K562 (cell line): Measurements from ENCODE around the gene GRK1. TPM values are rescaled to one million over a fixed set of nuclear protein-coding genes. Genes with fewer than 3 reads are reported as not detected.

Experiments
- ATAC-seq: fragments of 200-7000 bp; cut with Tn5 transposase; 3 replicates; pipeline ENCODE4 v1.9.1; 2020; ENCODE audit warnings: moderate library complexity
- BruUV-seq: library from RNA; stranded (reverse); fragments of 400-500 nt; replicated peaks from 2 replicates; lab custom pipeline; 2021; lab: Mats Ljungman, UMichigan
- CTCF ChIA-PET: fragments of 300-600 bp; formaldehyde crosslinking; extraction: SDS; loops from one replicate; lab custom pipeline; 2021; ENCODE audit warnings: low intra/inter-chr PET ratio; lab: Yijun Ruan, JAX
- POLR2A ChIA-PET: fragments of 300-600, 350-650 bp; sonication (Branson Sonifier 250); formaldehyde crosslinking; extraction: SDS; loops from one replicate; lab custom pipeline; 2021; ENCODE audit warnings: antibody characterized with exemption, inconsistent platforms; lab: Yijun Ruan, JAX
- DNase-seq, 4 experiments: peaks; one replicate each; pipeline versions ENCODE4 v3.0.0 to v3.0.0-alpha.2; 2011 to 2018; ENCODE audit warnings: low spot score in 3 of 4, mixed read lengths in 3 of 4; ENCODE audit errors: extremely low read depth in 1 of 4
- FAIRE-seq: peaks from 2 replicates; lab custom pipeline; 2011; peaks lifted over from hg19 to GRCh38; lab: Jason Lieb, UNC
- H2AFZ ChIP-seq: 2 replicates; pipeline ENCODE4 v1.6.0; 2011; ENCODE audit warnings: low read depth, low read length, control low read depth, inconsistent platforms
- H3K27ac ChIP-seq: fragments of 200-600 bp; 3 replicates; pipeline ENCODE4 v1.8.0; 2011; ENCODE audit warnings: low read depth, mild to moderate bottlenecking, control low read depth, inconsistent platforms, low read length, moderate library complexity, mixed read lengths; ENCODE audit errors: extremely low read depth
- H3K27me3 ChIP-seq, 2 experiments: fragments of 300-600 bp in 1 of 2; 2 replicates in 1 of 2; 3 replicates in 1 of 2; pipeline versions ENCODE4 v1.6.0 to v1.8.0; 2011; ENCODE audit warnings: inconsistent platforms in 2 of 2, low read length in 2 of 2, mild to moderate bottlenecking in 1 of 2, mixed read lengths in 1 of 2, moderate library complexity in 1 of 2; ENCODE audit not compliant: control insufficient read depth in 2 of 2, insufficient read depth in 2 of 2
- H3K36me3 ChIP-seq: fragments of 300-600 bp; 3 replicates; pipeline ENCODE4 v1.8.0; 2011; ENCODE audit warnings: mild to moderate bottlenecking, low read length, inconsistent platforms; ENCODE audit not compliant: control insufficient read depth, insufficient read depth
- H3K4me1 ChIP-seq, 2 experiments: fragments of 200-600 bp in 1 of 2; replicated peaks in 1 of 2; 2 replicates in 1 of 2; 3 replicates in 1 of 2; pipeline versions ENCODE4 v1.5.1 to v1.8.0; 2011; ENCODE audit warnings: inconsistent platforms in 2 of 2, low read length in 2 of 2, mild to moderate bottlenecking in 1 of 2, mixed read lengths in 1 of 2, moderate library complexity in 1 of 2; ENCODE audit not compliant: control insufficient read depth in 2 of 2, insufficient read depth in 2 of 2
- H3K4me2 ChIP-seq: 2 replicates; pipeline ENCODE4 v1.6.1; 2011; ENCODE audit warnings: low read length, control low read depth, inconsistent platforms, mixed read lengths; ENCODE audit not compliant: insufficient read depth
- H3K4me3 ChIP-seq: fragments of 200-600 bp; sonication (generic), shearing (Covaris generic); 2 replicates; pipeline ENCODE4 v1.5.1; 2016; ENCODE audit warnings: control low read depth, inconsistent platforms
- H3K79me2 ChIP-seq: fragments of 200-600 bp; 3 replicates; pipeline ENCODE4 v1.8.0; 2011; ENCODE audit warnings: low read length, inconsistent platforms; ENCODE audit not compliant: control insufficient read depth, insufficient read depth
- H3K9ac ChIP-seq, 2 experiments: 2 replicates each; pipeline versions ENCODE4 v1.6.0 to v1.6.1; 2011; ENCODE audit warnings: low read depth in 2 of 2, low read length in 2 of 2, control low read depth in 1 of 2, inconsistent platforms in 1 of 2, mild to moderate bottlenecking in 1 of 2, mixed read lengths in 1 of 2; ENCODE audit not compliant: insufficient read depth in 1 of 2
- H3K9me1 ChIP-seq: one replicate; pipeline ENCODE4 v1.6.0; 2011; ENCODE audit warnings: inconsistent platforms, mild to moderate bottlenecking, low read length, moderate library complexity; ENCODE audit not compliant: control insufficient read depth, insufficient read depth
- H3K9me3 ChIP-seq: replicated peaks from 2 replicates; pipeline ENCODE4 v1.5.1; 2011; ENCODE audit warnings: low read depth, low read length, inconsistent platforms; ENCODE audit not compliant: control insufficient read depth, insufficient read depth
- H4K20me1 ChIP-seq: replicated peaks from 2 replicates; pipeline ENCODE4 v1.6.1; 2011; ENCODE audit warnings: low read length, inconsistent platforms, mixed read lengths; ENCODE audit not compliant: control insufficient read depth, insufficient read depth
- CCNT2 ChIP-seq: IDR thresholded peaks from 2 replicates; pipeline ENCODE4 v1.6.1; 2011; ENCODE audit warnings: borderline replicate concordance, low read depth, mild to moderate bottlenecking, moderate library complexity, mixed read lengths, low read length; ENCODE audit not compliant: insufficient read length; ENCODE audit errors: extremely low read depth
- ESRRA ChIP-seq: fragments of 450-650 bp; IDR thresholded peaks from 2 replicates; pipeline ENCODE4 v1.6.1; 2014; ENCODE audit warnings: low read depth, mild to moderate bottlenecking, moderate library complexity, borderline replicate concordance
- GABPB1 ChIP-seq: sonication (generic); formaldehyde crosslinking; IDR thresholded peaks from 2 replicates; pipeline ENCODE4 v1.8.0; 2022; ENCODE audit warnings: mild to moderate bottlenecking, missing genetic modification reagents
- PHF21A ChIP-seq: fragments of 450-650 bp; IDR thresholded peaks from 2 replicates; pipeline ENCODE4 v1.6.1; 2017; ENCODE audit warnings: low read depth, borderline replicate concordance
- POLR3A ChIP-seq: IDR thresholded peaks from 2 replicates; pipeline ENCODE4 v1.6.1; 2011; ENCODE audit warnings: borderline replicate concordance, mild to moderate bottlenecking, moderate library complexity; ENCODE audit not compliant: insufficient read length, insufficient read depth; ENCODE audit errors: extremely low read depth
- PYGO2 ChIP-seq: fragments of 450-650 bp; IDR thresholded peaks from 2 replicates; pipeline ENCODE4 v1.6.1; 2016; ENCODE audit warnings: mild to moderate bottlenecking, missing genetic modification characterization, moderate library complexity, missing compliant biosample characterization
- RAD21 ChIP-seq, 2 experiments: fragments of 250-450 bp in 1 of 2; fragments of 450-650 bp in 1 of 2; sonication (Bioruptor Pico) in 1 of 2; formaldehyde crosslinking in 1 of 2; IDR thresholded peaks in 1 of 2; conservative IDR thresholded peaks in 1 of 2; 2 replicates each; pipeline versions ENCODE4 v1.4.0 to v1.8.0; 2020 to 2022; ENCODE audit warnings: mild to moderate bottlenecking in 2 of 2, moderate library complexity in 1 of 2
- RBBP5 ChIP-seq: fragments of 200-600 bp; sonication (generic); IDR thresholded peaks from 2 replicates; pipeline ENCODE4 v1.6.1; 2012; ENCODE audit warnings: borderline replicate concordance, mild to moderate bottlenecking, low read length, control low read depth, inconsistent platforms; ENCODE audit not compliant: insufficient read depth, poor library complexity, severe bottlenecking
- SOX6 ChIP-seq: fragments of 450-650 bp; IDR thresholded peaks from 2 replicates; pipeline ENCODE4 v1.6.1; 2014; ENCODE audit warnings: mild to moderate bottlenecking
- SP2 ChIP-seq: IDR thresholded peaks from 2 replicates; pipeline ENCODE4 v1.6.1; 2011; ENCODE audit warnings: mild to moderate bottlenecking, low read depth, low read length, moderate library complexity; ENCODE audit not compliant: poor library complexity, severe bottlenecking; ENCODE audit errors: extremely low read depth
- TBP ChIP-seq: optimal IDR thresholded peaks from 2 replicates; pipeline ENCODE3; 2011; ENCODE audit warnings: low read depth, low read length, improper control_type of control experiment
- TOE1 ChIP-seq, 2 experiments: fragments of 450-650 bp in 1 of 2; sonication (generic) in 1 of 2; formaldehyde crosslinking in 1 of 2; IDR thresholded peaks; 2 replicates each; pipeline versions ENCODE4 v1.7.1 to v1.8.0; 2016 to 2022; ENCODE audit warnings: borderline replicate concordance in 2 of 2, mild to moderate bottlenecking in 2 of 2, antibody characterized with exemption in 1 of 2, inconsistent platforms in 1 of 2, low read depth in 1 of 2, missing genetic modification reagents in 1 of 2, moderate library complexity in 1 of 2
- ZFPM2 ChIP-seq: fragments of 250-450 bp; sonication (Bioruptor Pico); IDR thresholded peaks from 2 replicates; pipeline ENCODE4 v1.5.1; 2022; ENCODE audit warnings: mild to moderate bottlenecking
- ZNF143 ChIP-seq: sonication (generic); formaldehyde crosslinking; IDR thresholded peaks from 2 replicates; pipeline ENCODE4 v1.9.0; 2022; ENCODE audit warnings: mild to moderate bottlenecking, missing genetic modification reagents
- ZNF75A ChIP-seq: fragments of 450-650 bp; formaldehyde crosslinking; IDR thresholded peaks from 2 replicates; pipeline ENCODE4 v1.4.0; 2020; ENCODE audit warnings: mild to moderate bottlenecking
- WGBS: fragments of 100-300 bp; shearing (Covaris generic); methylation state at CpG from one replicate; pipeline ENCODE4 v1.1.6; 2016; ENCODE audit warnings: low coverage, mixed read lengths; ENCODE audit not compliant: insufficient coverage; ENCODE audit errors: missing lambda C conversion rate; 5-methylcytosine and 5-hydroxymethylcytosine counted together
- in situ Hi-C: fragments of 300-500 bp; cut with MboI; formaldehyde crosslinking; loops from 4 replicates; pipeline ENCODE4 v1.15.0; 2018; ENCODE audit warnings: inconsistent platforms, mixed read lengths
- intact Hi-C: fragments of 100-400 bp; cut with micrococcal nuclease; formaldehyde crosslinking; loops from 2 replicates; pipeline ENCODE4 v1.14.2; 2022
- polyA plus RNA-seq, 8 experiments: library from polyadenylated mRNA; depleted of rRNA in 4 of 8; stranded (reverse) in 5 of 8; unstranded in 3 of 8; fragments of >200 nt; fragmentation: Nextera tagmentation in 2 of 8; fragmentation: Illumina TruSeq in 1 of 8; extraction: Ambion mirVana in 2 of 8; extraction: Trizol in 1 of 8; gene quantifications; 2 replicates each; pipeline versions ENCODE4 v1.2.1 to v1.2.3, GENCODE V29; 2011 to 2014; ENCODE audit warnings: inconsistent platforms in 1 of 8, missing spikeins in 1 of 8
- total RNA-seq, 7 experiments: library from RNA; depleted of rRNA in 6 of 7; stranded (reverse); fragments of >200 nt in 6 of 7; fragmentation: Illumina TruSeq in 2 of 7; extraction: Trizol in 2 of 7; gene quantifications; 2 replicates each; pipeline versions ENCODE4 v1.2.1 to v1.2.3, GENCODE V29; 2011 to 2021; ENCODE audit warnings: low replicate concordance in 1 of 7
- TF ChIP-seq, protein P1 (sequence below): fragments of 250-450 bp; sonication (Bioruptor Pico); IDR thresholded peaks from 2 replicates; pipeline ENCODE4 v1.8.0; 2021; ENCODE audit warnings: mild to moderate bottlenecking, moderate library complexity

The GRK1 gene
- total and polyA plus RNA-seq, 9 of the 15 experiments (the other 6 are each of a cell fraction or from before 2014, with no cell fraction given): 0.09 TPM; not detected in 8

DNA sequence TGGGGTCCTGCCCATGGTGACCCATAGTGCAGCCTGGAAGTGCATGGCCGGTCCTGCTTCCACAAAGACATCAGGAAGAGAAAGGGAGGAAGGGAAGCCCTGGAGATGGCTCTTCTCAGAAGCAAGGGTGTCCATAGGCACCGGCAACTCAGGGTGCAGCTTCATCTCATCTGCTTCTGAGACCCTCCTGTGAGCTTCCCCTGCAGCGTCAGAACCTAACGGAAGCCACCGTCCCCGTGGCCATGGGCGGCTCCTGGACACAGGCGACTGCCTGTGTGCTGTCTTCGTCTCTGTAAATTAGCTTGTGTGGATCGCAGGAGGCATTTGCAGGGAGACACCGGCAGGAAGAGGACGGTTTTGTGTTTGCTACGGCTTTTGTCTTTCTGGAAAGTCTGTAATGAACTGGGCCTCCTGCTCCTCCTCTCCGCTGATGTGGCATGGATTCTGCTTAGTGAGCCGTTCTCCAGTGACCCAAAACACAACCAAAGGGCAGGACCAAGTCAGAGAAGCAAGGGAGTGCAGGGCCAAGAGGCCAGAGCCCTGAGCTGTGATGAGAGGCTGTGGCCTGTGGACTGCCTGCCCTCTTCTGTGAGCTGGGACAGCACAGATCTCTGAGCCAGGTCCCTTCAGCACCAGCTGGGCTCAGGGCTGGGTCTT is 11.5 kb upstream of the GRK1 start (continued):
- TF ChIP-seq RAD21 (CRISPR knock-in tag; conservative IDR thresholded peaks at IDR 0.05 in 1 of 2, IDR thresholded peaks at IDR 0.05 in 1 of 2): no peak
- TF ChIP-seq, protein P1, sequence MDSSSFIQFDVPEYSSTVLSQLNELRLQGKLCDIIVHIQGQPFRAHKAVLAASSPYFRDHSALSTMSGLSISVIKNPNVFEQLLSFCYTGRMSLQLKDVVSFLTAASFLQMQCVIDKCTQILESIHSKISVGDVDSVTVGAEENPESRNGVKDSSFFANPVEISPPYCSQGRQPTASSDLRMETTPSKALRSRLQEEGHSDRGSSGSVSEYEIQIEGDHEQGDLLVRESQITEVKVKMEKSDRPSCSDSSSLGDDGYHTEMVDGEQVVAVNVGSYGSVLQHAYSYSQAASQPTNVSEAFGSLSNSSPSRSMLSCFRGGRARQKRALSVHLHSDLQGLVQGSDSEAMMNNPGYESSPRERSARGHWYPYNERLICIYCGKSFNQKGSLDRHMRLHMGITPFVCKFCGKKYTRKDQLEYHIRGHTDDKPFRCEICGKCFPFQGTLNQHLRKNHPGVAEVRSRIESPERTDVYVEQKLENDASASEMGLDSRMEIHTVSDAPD: no peak
- TF ChIP-seq PYGO2: no peak
- no peak for TF ChIP-seq POLR3A
- TF ChIP-seq TOE1 (IDR thresholded peaks at IDR 0.05; ENCODE audit: borderline replicate concordance): no peak
- no peak for TF ChIP-seq TOE1 (CRISPR knock-in tag; IDR thresholded peaks at IDR 0.05; ENCODE audit: borderline replicate concordance, low read depth)

- in situ Hi-C loops (loop anchor here (5.0 to 10.0 kb wide), 2 partner anchors 146 to 259 kb away; no protein-coding TSS in a partner anchor), intact Hi-C loops (no loop called here)
- no peak for ATAC-seq
- TF ChIP-seq ZFPM2 (CRISPR knock-in tag) (no peak), ESRRA (no peak), ZNF143 (CRISPR knock-in tag) (no peak), SOX6 (no peak), CCNT2 (no peak), TBP (no peak), GABPB1 (CRISPR knock-in tag) (no peak), RBBP5 (no peak), SP2 (no peak), PHF21A (no peak), ZNF75A (CRISPR knock-in tag) (no peak)
Measured at GRCh38 chr13:113656003-113656588, 10.9 kb upstream of the GRK1 start.

More at GRCh38 chr13:113656003-113656588, 10.9 kb upstream of the GRK1 start:
- no peak overlapping the region for H3K4me2 ChIP-seq
- H4K20me1 ChIP-seq: no peaks in the 10 kb centered on the region; the same call in 1 of the 2 replicates
- no peak overlapping the region for H3K27ac ChIP-seq
- no peak overlapping the region for H2AFZ ChIP-seq
- ChIA-PET CTCF (no interaction called here), POLR2A (interaction anchor here (0.6 kb wide), 2 partner anchors 456 to 564 kb away, joined by 3 read pairs; no protein-coding TSS in a partner anchor)
- H3K36me3 ChIP-seq: no peaks in the 10 kb centered on the region
- H3K4me3 ChIP-seq: no peak overlapping the region
- peaks cover 0 to 16% of the 10 kb centered on the region in 2 experiments; a peak in 2 of 5 replicates for H3K4me1 ChIP-seq
- DNase-seq (no peak), FAIRE-seq (no peak)
- no peak overlapping the region for H3K9ac ChIP-seq
- no peaks in the 10 kb centered on the region for H3K9me3 ChIP-seq
- no peaks in the 10 kb centered on the region for H3K79me2 ChIP-seq
- H3K9me1 ChIP-seq: no peaks in the 10 kb centered on the region
- BruUV-seq: no TSS peak
- WGBS: 11% methylated on average over 15 of the region's 25 CpGs
- peaks cover 20 to 71% of the 10 kb centered on the region in 2 experiments for H3K27me3 ChIP-seq
